CD14-positive monocyte (primary cell): ENCODE results near the gene PACSIN2. TPM values are rescaled to one million over a fixed set of nuclear protein-coding genes. Genes with fewer than 3 reads are reported as not detected.

Source experiments
- DNase-seq, 3 donors: peaks; one replicate each; pipeline ENCODE4 v3.0.0-alpha.2; 2011 to 2022
- H2AFZ ChIP-seq: 2 replicates; pipeline ENCODE4 v1.6.0; 2012; ENCODE audit warnings: mild to moderate bottlenecking, low read depth, low read length, inconsistent platforms; ENCODE audit not compliant: insufficient read depth, poor library complexity, severe bottlenecking
- H3K27ac ChIP-seq, 2 donors: 1 replicate in 1 of 2; 2 replicates in 1 of 2; pipeline ENCODE4 v1.5.1; 2012 to 2013; ENCODE audit warnings: low read length in 2 of 2, control low read depth in 1 of 2, inconsistent platforms in 1 of 2, low read depth in 1 of 2, mild to moderate bottlenecking in 1 of 2
- H3K27me3 ChIP-seq, 2 donors: one replicate each; pipeline versions ENCODE4 v1.6.0 to v1.6.1; 2011 to 2013; ENCODE audit warnings: low read length in 2 of 2; ENCODE audit not compliant: control insufficient read depth in 2 of 2, insufficient read depth in 2 of 2
- H3K36me3 ChIP-seq, 2 donors: replicated peaks in 1 of 2; 1 replicate in 1 of 2; 2 replicates in 1 of 2; pipeline versions ENCODE4 v1.5.1 to v1.6.1; 2012 to 2013; ENCODE audit warnings: low read length in 2 of 2, control low read depth in 1 of 2, inconsistent platforms in 1 of 2, mild to moderate bottlenecking in 1 of 2; ENCODE audit not compliant: insufficient read depth in 2 of 2, control insufficient read depth in 1 of 2
- H3K4me1 ChIP-seq, 2 donors: 1 replicate in 1 of 2; 2 replicates in 1 of 2; pipeline versions ENCODE4 v1.5.1 to v1.6.1; 2012 to 2013; ENCODE audit warnings: low read length in 2 of 2, control low read depth in 1 of 2, inconsistent platforms in 1 of 2, mild to moderate bottlenecking in 1 of 2, moderate library complexity in 1 of 2; ENCODE audit not compliant: insufficient read depth in 2 of 2, control insufficient read depth in 1 of 2
- H3K4me2 ChIP-seq: replicated peaks from 2 replicates; pipeline ENCODE3; 2012; ENCODE audit warnings: low read length, moderate library complexity, mild to moderate bottlenecking; ENCODE audit not compliant: poor library complexity, severe bottlenecking; ENCODE audit errors: extremely low read depth
- H3K4me3 ChIP-seq, 3 experiments: fragments of 200-600 bp in 1 of 3; sonication (generic) in 1 of 3; replicated peaks in 1 of 3; 1 replicate in 2 of 3; 2 replicates in 1 of 3; pipeline ENCODE4 v1.5.1; 2011 to 2013; ENCODE audit warnings: low read length in 3 of 3, mild to moderate bottlenecking in 3 of 3, control low read depth in 2 of 3, low read depth in 2 of 3, inconsistent platforms in 1 of 3, moderate library complexity in 1 of 3
- H3K79me2 ChIP-seq: 2 replicates; pipeline ENCODE4 v1.6.0; 2012; ENCODE audit warnings: mild to moderate bottlenecking, control low read depth, inconsistent platforms, low read length, moderate library complexity; ENCODE audit not compliant: insufficient read depth
- H3K9ac ChIP-seq: 2 replicates; pipeline ENCODE4 v1.6.0; 2017; ENCODE audit warnings: low read length, mild to moderate bottlenecking; ENCODE audit not compliant: insufficient read depth, poor library complexity, severe bottlenecking
- H3K9me3 ChIP-seq, 2 donors: replicated peaks in 1 of 2; 1 replicate in 1 of 2; 2 replicates in 1 of 2; pipeline versions ENCODE4 v1.5.1 to v1.6.1; 2012 to 2013; ENCODE audit warnings: low read length in 2 of 2, control low read depth in 1 of 2; ENCODE audit not compliant: control insufficient read depth in 1 of 2, insufficient read depth in 1 of 2
- H4K20me1 ChIP-seq: 2 replicates; pipeline ENCODE4 v1.6.0; 2012; ENCODE audit warnings: mild to moderate bottlenecking, low read length, control low read depth, moderate library complexity; ENCODE audit not compliant: insufficient read depth
- H3K27ac Mint-ChIP-seq, 7 donors: one replicate each; pipeline ENCODE4 v1.8.0; 2020; ENCODE audit warnings: mild to moderate bottlenecking in 7 of 7, mixed read lengths in 7 of 7, moderate library complexity in 6 of 7, inconsistent platforms in 2 of 7
- H3K27me3 Mint-ChIP-seq, 3 donors: one replicate each; pipeline ENCODE4 v1.8.0; 2021 to 2022; ENCODE audit warnings: low read depth in 3 of 3, mild to moderate bottlenecking in 3 of 3, mixed read lengths in 3 of 3, moderate library complexity in 3 of 3, inconsistent platforms in 1 of 3
- H3K36me3 Mint-ChIP-seq, 2 donors: one replicate each; pipeline ENCODE4 v1.8.0; 2020; ENCODE audit warnings: mixed read lengths in 2 of 2, inconsistent platforms in 1 of 2, mild to moderate bottlenecking in 1 of 2
- H3K4me1 Mint-ChIP-seq: one replicate; pipeline ENCODE4 v1.8.0; 2020; ENCODE audit warnings: mild to moderate bottlenecking, mixed read lengths
- H3K4me3 Mint-ChIP-seq, 2 donors: one replicate each; pipeline ENCODE4 v1.8.0; 2020; ENCODE audit warnings: mild to moderate bottlenecking in 2 of 2, mixed read lengths in 2 of 2, moderate library complexity in 1 of 2
- H3K9me3 Mint-ChIP-seq, 7 donors: one replicate each; pipeline ENCODE4 v1.8.0; 2020 to 2022; ENCODE audit warnings: mixed read lengths in 7 of 7, mild to moderate bottlenecking in 6 of 7, moderate library complexity in 6 of 7, inconsistent platforms in 2 of 7
- CTCF ChIP-seq: fragments of 200-600 bp; IDR thresholded peaks from one replicate; pipeline ENCODE4 v1.8.0; 2022; ENCODE audit warnings: antibody characterized with exemption, mild to moderate bottlenecking
- WGBS: methylation state at CpG from one replicate; pipeline ENCODE4 v1.1.5; 2013; ENCODE audit warnings: missing lambda C conversion rate; ENCODE audit not compliant: insufficient coverage; 5-methylcytosine and 5-hydroxymethylcytosine counted together
- intact Hi-C, 2 donors: fragments of 100-400 bp; cut with micrococcal nuclease; formaldehyde crosslinking; loops; one replicate each; pipeline versions ENCODE4 v1.15.0 to v1.15.1; 2023
- polyA plus RNA-seq, 3 donors: library from polyadenylated mRNA; depleted of rRNA in 1 of 3; unstranded in 2 of 3; stranded (reverse) in 1 of 3; fragments of 300-500 nt in 2 of 3; fragments of >200 nt in 1 of 3; fragmentation: Illumina TruSeq in 2 of 3; gene quantifications; 1 replicate in 2 of 3; 2 replicates in 1 of 3; pipeline ENCODE4 v1.2.3, GENCODE V29; 2012 to 2021

The PACSIN2 gene
- polyA plus RNA-seq, 3 donors, result 31.2 to 45.7 (median 40.2) TPM

GRCh38 chr22:42924436-42924835 is 90.5 kb downstream of the PACSIN2 start:
- peaks cover 77% of the 10 kb centered on the region for H3K4me1 Mint-ChIP-seq
- no peak for DNase-seq
- H3K9me3 Mint-ChIP-seq, result peaks cover 0 to 2% (median 0%) of the 10 kb centered on the region in 7 donors
- Histone ChIP-seq H3K27me3 (no peaks in the 10 kb centered on the region), H3K9ac (no peak overlapping the region), H3K4me3 (no peak overlapping the region), H3K79me2 (peaks cover 83% of the 10 kb centered on the region), H3K36me3 (no peaks in the 10 kb centered on the region), H3K27ac (no peak overlapping the region), H3K4me2 (no peak overlapping the region), H3K9me3 (no peaks in the 10 kb centered on the region), H4K20me1 (peaks cover 8% of the 10 kb centered on the region), H3K4me1 (peaks cover 66 to 80% of the 10 kb centered on the region in 2 donors), H2AFZ (no peak overlapping the region)
- peaks cover 26 to 27% of the 10 kb centered on the region in 2 donors for H3K36me3 Mint-ChIP-seq
- intact Hi-C loops, result loop anchor here in 1 of 2 donors (5.0 kb wide), 2 partner anchors 37 to 38 kb away; no protein-coding TSS in a partner anchor
- H3K27ac Mint-ChIP-seq, result peak overlapping the region in 6 of 7 donors; percentile 60 to 85 (median 79)
- 93% methylated on average over 7 of the region's 9 CpGs for WGBS
- no peak overlapping the region for H3K4me3 Mint-ChIP-seq
- H3K27me3 Mint-ChIP-seq, result peaks cover 0 to 3% (median 2%) of the 10 kb centered on the region in 3 donors
- TF ChIP-seq CTCF, result no peak

- Histone ChIP-seq H3K4me3 (peak overlapping the region in 1 of 3 experiments; percentile 28), H3K4me2 (peak overlapping the region; percentile 38), H3K27me3 (no peaks in the 10 kb centered on the region), H3K4me1 (peaks cover 59 to 77% of the 10 kb centered on the region in 2 donors), H4K20me1 (peaks cover 18% of the 10 kb centered on the region), H3K79me2 (peaks cover 83% of the 10 kb centered on the region), H3K36me3 (no peaks in the 10 kb centered on the region), H3K9me3 (no peaks in the 10 kb centered on the region), H3K9ac (peak overlapping the region; percentile 2), H3K27ac (peak overlapping the region; percentile 75 to 81), H2AFZ (no peak overlapping the region)
- Mint-ChIP-seq H3K9me3 (peaks cover 0 to 2% (median 0%) of the 10 kb centered on the region in 7 donors), H3K36me3 (peaks cover 21 to 26% of the 10 kb centered on the region in 2 donors), H3K4me3 (peak overlapping the region; percentile 45 to 63), H3K4me1 (peaks cover 74% of the 10 kb centered on the region), H3K27me3 (peaks cover 0 to 3% (median 1%) of the 10 kb centered on the region in 3 donors), H3K27ac (peak overlapping the region; percentile 79 to 95 (median 91))
- DNase-seq, result peak; percentile 33 to 54 (median 51)
- TF ChIP-seq CTCF, result no peak
- intact Hi-C loops, result loop anchor here in 1 of 2 donors (5.0 kb wide), 2 partner anchors 35 to 40 kb away; no protein-coding TSS in a partner anchor
- 57% methylated on average over 12 of the region's 13 CpGs for WGBS
Measured at GRCh38 chr22:42922374-42923191, 92.4 kb downstream of the PACSIN2 start.
